Endodermal cell (in vitro differentiated cells): ENCODE measurements around the gene GBP7. TPM values are rescaled to one million over a fixed set of nuclear protein-coding genes. Genes with fewer than 3 reads are reported as not detected.

Experiments
- DNase-seq: peaks from one replicate; pipeline ENCODE4 v3.0.0-alpha.2; 2017
- H3K27ac ChIP-seq: 2 replicates; pipeline ENCODE4 v1.5.1; 2013; ENCODE audit warnings: mild to moderate bottlenecking, low read depth, low read length, moderate library complexity
- H3K27me3 ChIP-seq: 2 replicates; pipeline ENCODE4 v1.6.1; 2013; ENCODE audit warnings: mild to moderate bottlenecking, low read length, moderate library complexity; ENCODE audit not compliant: insufficient read depth, control insufficient read depth, poor library complexity, severe bottlenecking
- H3K36me3 ChIP-seq: 2 replicates; pipeline ENCODE4 v1.7.0; 2013; ENCODE audit warnings: mild to moderate bottlenecking, low read length, moderate library complexity; ENCODE audit not compliant: control insufficient read depth, insufficient read depth
- H3K4me1 ChIP-seq: one replicate; pipeline ENCODE4 v1.7.0; 2013; ENCODE audit warnings: low read length; ENCODE audit not compliant: control insufficient read depth, insufficient read depth
- H3K4me3 ChIP-seq: 2 replicates; pipeline ENCODE4 v1.5.1; 2013; ENCODE audit warnings: mild to moderate bottlenecking, low read length, moderate library complexity
- H3K9ac ChIP-seq: 2 replicates; pipeline ENCODE4 v1.6.1; 2013; ENCODE audit warnings: mild to moderate bottlenecking, low read length, moderate library complexity; ENCODE audit not compliant: poor library complexity, severe bottlenecking; ENCODE audit errors: extremely low read depth
- H3K9me3 ChIP-seq: 2 replicates; pipeline ENCODE4 v1.6.1; 2013; ENCODE audit warnings: mild to moderate bottlenecking, low read length, moderate library complexity; ENCODE audit not compliant: control insufficient read depth
- H3K27ac Mint-ChIP-seq: 2 replicates; pipeline ENCODE4 v1.8.0; 2020; ENCODE audit warnings: mixed read lengths
- H3K27me3 Mint-ChIP-seq: 2 replicates; pipeline ENCODE4 v1.8.0; 2021; ENCODE audit warnings: mild to moderate bottlenecking, mixed read lengths; ENCODE audit not compliant: insufficient read depth
- H3K36me3 Mint-ChIP-seq: 2 replicates; pipeline ENCODE4 v1.8.0; 2020; ENCODE audit warnings: low read depth, mixed read lengths
- H3K4me1 Mint-ChIP-seq: 2 replicates; pipeline ENCODE4 v1.8.0; 2020; ENCODE audit warnings: mixed read lengths
- H3K4me3 Mint-ChIP-seq: 2 replicates; pipeline ENCODE4 v1.8.0; 2020; ENCODE audit warnings: mild to moderate bottlenecking, moderate library complexity, mixed read lengths
- H3K9me3 Mint-ChIP-seq: 2 replicates; pipeline ENCODE4 v1.8.0; 2020; ENCODE audit warnings: mild to moderate bottlenecking, mixed read lengths
- CTCF ChIP-seq: fragments of 200-600 bp; sonication (generic); conservative IDR thresholded peaks from 2 replicates; pipeline ENCODE4 v1.5.0; 2021; ENCODE audit warnings: antibody characterized with exemption, mild to moderate bottlenecking
- WGBS, 2 experiments: methylation state at CpG; one replicate each; pipeline versions ENCODE4 v1.1.5 to v1.1.7; 2013; ENCODE audit warnings: missing lambda C conversion rate in 2 of 2, mixed read lengths in 1 of 2; ENCODE audit not compliant: insufficient coverage in 1 of 2, insufficient read length in 1 of 2; 5-methylcytosine and 5-hydroxymethylcytosine counted together
- total RNA-seq, 2 donors: library from RNA; stranded (reverse); fragmentation: NEBNext Ultra II Directional in 1 of 2; extraction: Animal tissue kit (Norgen Biotek cat#: 25700) in 1 of 2; gene quantifications; 2 replicates in 1 of 2; 3 replicates in 1 of 2; pipeline ENCODE4 v1.2.1, GENCODE V29; 2021

Gene GBP7
- total RNA-seq, 2 donors from 2014 or later, result not detected

GRCh38 chr1:89104147-89104546, 71.7 kb downstream of the GBP7 start:
- Histone ChIP-seq H3K27me3 (no peaks in the 10 kb centered on the region), H3K36me3 (no peaks in the 10 kb centered on the region), H3K4me1 (no peaks in the 10 kb centered on the region), H3K9me3 (no peaks in the 10 kb centered on the region), H3K4me3 (no peak overlapping the region), H3K27ac (no peak overlapping the region), H3K9ac (no peak overlapping the region)
- H3K4me3 Mint-ChIP-seq, result no peak overlapping the region
- H3K9me3 Mint-ChIP-seq, result peaks cover 1% of the 10 kb centered on the region
- H3K36me3 Mint-ChIP-seq, result no peaks in the 10 kb centered on the region
- H3K27me3 Mint-ChIP-seq, result no peaks in the 10 kb centered on the region
- WGBS, 2 experiments, result 87 to 95% methylated on average over 2 of the region's 2 CpGs
- DNase-seq, result no peak
- no peaks in the 10 kb centered on the region for H3K4me1 Mint-ChIP-seq
- no peak overlapping the region for H3K27ac Mint-ChIP-seq
- no peak for TF ChIP-seq CTCF

GRCh38 chr1:89102021-89102420, 73.8 kb downstream of the GBP7 start:
- no peaks in the 10 kb centered on the region for H3K36me3 Mint-ChIP-seq
- no peak overlapping the region for H3K9ac ChIP-seq

GRCh38 chr1:89100412-89100811, 75.4 kb downstream of the GBP7 start:
- H3K27ac Mint-ChIP-seq, result no peak overlapping the region
- Histone ChIP-seq H3K27ac (no peak overlapping the region), H3K9ac (no peak overlapping the region), H3K36me3 (no peaks in the 10 kb centered on the region), H3K4me3 (no peak overlapping the region), H3K4me1 (no peaks in the 10 kb centered on the region), H3K27me3 (no peaks in the 10 kb centered on the region), H3K9me3 (peaks cover 11% of the 10 kb centered on the region)
- peaks cover 21% of the 10 kb centered on the region for H3K9me3 Mint-ChIP-seq
- DNase-seq, result no peak
- H3K4me1 Mint-ChIP-seq, result no peaks in the 10 kb centered on the region
- no peaks in the 10 kb centered on the region for H3K27me3 Mint-ChIP-seq
- no peak overlapping the region for H3K4me3 Mint-ChIP-seq
- no peaks in the 10 kb centered on the region for H3K36me3 Mint-ChIP-seq
- WGBS, 2 experiments, result 90 to 100% methylated on average over 1 to 3 of the region's 3 CpGs
- TF ChIP-seq CTCF, result no peak

More at GRCh38 chr1:89102021-89102420, 73.8 kb downstream of the GBP7 start:
- H3K9me3 ChIP-seq, result no peaks in the 10 kb centered on the region
- no peaks in the 10 kb centered on the region for H3K4me1 Mint-ChIP-seq
- H3K4me3 ChIP-seq, result no peak overlapping the region
- no peak overlapping the region for H3K27ac ChIP-seq
- H3K36me3 ChIP-seq, result no peaks in the 10 kb centered on the region
- DNase-seq, result no peak
- H3K27me3 Mint-ChIP-seq, result no peaks in the 10 kb centered on the region
- H3K4me3 Mint-ChIP-seq, result no peak overlapping the region
- H3K4me1 ChIP-seq, result no peaks in the 10 kb centered on the region
- no peaks in the 10 kb centered on the region for H3K27me3 ChIP-seq
- TF ChIP-seq CTCF, result no peak
- H3K9me3 Mint-ChIP-seq, result peaks cover 7% of the 10 kb centered on the region
- no peak overlapping the region for H3K27ac Mint-ChIP-seq
